ENCODE data around the gene TARBP2. TPM values are rescaled to one million over a fixed set of nuclear protein-coding genes. Genes with fewer than 3 reads are reported as not detected.

The TARBP2 gene
- total RNA-seq (10 to 100 TPM in 4 of 5 donors, not detected in 1; 24.0 to 36.5 (median 32.0) TPM), polyA plus RNA-seq (10 to 100 TPM; 22.6 to 32.7 (median 27.4) TPM)
- long read RNA-seq, donor 1, partial matches to known transcripts: 0 of 2 reads
- long read RNA-seq, donor 1, other reads (novel, unspliced or antisense): 0 of 2 reads
- long read RNA-seq, donor 2, partial matches to known transcripts: 0 of 2 reads
- long read RNA-seq, donor 2, other reads (novel, unspliced or antisense): 0 of 2 reads
- long read RNA-seq, donor 3, partial matches to known transcripts: 0 of 1 reads
- long read RNA-seq, donor 3, other reads (novel, unspliced or antisense): 0 of 1 reads
- long read RNA-seq, donor 4: 0 reads
- long read RNA-seq, donor 5, partial matches to known transcripts: 0 of 7 reads
- long read RNA-seq, donor 5, other reads (novel, unspliced or antisense): 0 of 7 reads
- long read RNA-seq, donor 6, transcript TARBP2-201 (9 exons, 1,867 nt): major isoform, 7 of 9 reads
- long read RNA-seq, donor 6, partial matches to known transcripts: 0 of 9 reads
- long read RNA-seq, donor 6, other reads (novel, unspliced or antisense): 0 of 9 reads
- long read RNA-seq, donor 7, partial matches to known transcripts: 0 of 3 reads
- long read RNA-seq, donor 7, other reads (novel, unspliced or antisense): 0 of 3 reads
- long read RNA-seq, donor 8, partial matches to known transcripts: 0 of 7 reads
- long read RNA-seq, donor 8, other reads (novel, unspliced or antisense): 0 of 7 reads
- long read RNA-seq, donor 9, partial matches to known transcripts: 0 of 3 reads
- long read RNA-seq, donor 9, other reads (novel, unspliced or antisense): 0 of 3 reads
- long read RNA-seq, donor 10: 0 reads

- H3K4me1 ChIP-seq: peaks cover 34 to 63% (median 47%) of the 10 kb centered on the region in 4 donors
- no peaks in the 10 kb centered on the region for H3K9me3 ChIP-seq
- peak within 1 kb of the TSS; percentile 94 to 98 (median 98) for H3K27ac ChIP-seq
- peak in 1 of 4 donors; percentile 17 for TF ChIP-seq POLR2A (IDR thresholded peaks at IDR 0.05)
- peak; percentile 50 to 69 (median 67) for TF ChIP-seq POLR2AphosphoS5 (IDR thresholded peaks at IDR 0.05)
- no peak for TF ChIP-seq EP300 (IDR thresholded peaks at IDR 0.05)
- peak within 1 kb of the TSS; percentile 47 to 71 (median 64) for H3K4me3 ChIP-seq
- H3K36me3 ChIP-seq: peaks cover 7 to 27% (median 24%) of the 10 kb centered on the region in 4 donors
- WGBS, 5 donors: 0 to 1% (median 1%) methylated on average over 31 to 74 of the region's 74 CpGs
- DNase-seq: peak; percentile 99 to 100
- H3K27me3 ChIP-seq: no peaks in the 10 kb centered on the region
- intact Hi-C loops (cut with DNase I; ENCODE audit: low total_unique reads): no loop called here
Observed at GRCh38 chr12:53500776-53501614, at the start of gene TARBP2. Gene TARBP2, plus strand, starts transcription at chr12:53501283. Its CDS starts 126 bp downstream, at chr12:53501409.

- intact Hi-C loops (cut with DNase I; ENCODE audit: low total_unique reads): no loop called here
- Histone ChIP-seq H3K9me3 (no peaks in the 10 kb centered on the region), H3K36me3 (peaks cover 30 to 53% (median 49%) of the 10 kb centered on the region in 4 donors), H3K27ac (peak within 1 kb of the TSS; percentile 96 to 99 (median 98)), H3K4me3 (peak within 1 kb of the TSS; percentile 74 to 89 (median 82)), H3K27me3 (no peaks in the 10 kb centered on the region), H3K4me1 (peaks cover 20 to 48% (median 33%) of the 10 kb centered on the region in 4 donors)
- DNase-seq: peak; percentile 97 to 100
- WGBS, 5 donors: 0 to 1% (median 0%) methylated on average over 18 to 30 of the region's 32 CpGs
- peak in 1 of 4 donors; percentile 53 for TF ChIP-seq POLR2A (IDR thresholded peaks at IDR 0.05)
- peak; percentile 92 to 98 (median 92) for TF ChIP-seq POLR2AphosphoS5 (IDR thresholded peaks at IDR 0.05)
- TF ChIP-seq CTCF (IDR thresholded peaks at IDR 0.05): peak in 5 of 7 experiments; percentile 68 to 99 (median 87)
- no peak for TF ChIP-seq EP300 (IDR thresholded peaks at IDR 0.05)
Observed at GRCh38 chr12:53451661-53452158, 49.4 kb upstream of the TARBP2 start, which contains the start of gene PCBP2. Gene PCBP2, plus strand, starts transcription at chr12:53452102. Its CDS starts 2,699 bp downstream, at chr12:53454801.

GRCh38 chr12:53452159-53453077, 48.7 kb upstream of the TARBP2 start:
- Histone ChIP-seq H3K27me3 (no peaks in the 10 kb centered on the region), H3K36me3 (peaks cover 33 to 53% (median 49%) of the 10 kb centered on the region in 4 donors), H3K4me3 (peak overlapping the region; percentile 74 to 89 (median 82)), H3K4me1 (peaks cover 20 to 55% (median 37%) of the 10 kb centered on the region in 4 donors), H3K9me3 (no peaks in the 10 kb centered on the region), H3K27ac (peak overlapping the region; percentile 96 to 99 (median 98))
- peak; percentile 86 to 96 for DNase-seq
- 0 to 2% (median 1%) methylated on average over 33 to 62 of the region's 82 CpGs for WGBS, 5 donors
- intact Hi-C loops (cut with DNase I; ENCODE audit: low total_unique reads): no loop called here
- TF ChIP-seq EP300 (IDR thresholded peaks at IDR 0.05) (no peak), POLR2A (IDR thresholded peaks at IDR 0.05) (no peak), POLR2AphosphoS5 (IDR thresholded peaks at IDR 0.05) (peak in 2 of 3 donors; percentile 53 to 70), CTCF (IDR thresholded peaks at IDR 0.05) (peak in 4 of 7 experiments; percentile 16 to 40 (median 22))
